HG02970 (cell line): ENCODE measurements around the gene TOM1L2.
"Not testable (repeated sequence)": the region's sequence is repeated elsewhere in the genome, so short reads cannot be mapped to it uniquely, and the experiment has no call there.

Experiments
- ATAC-seq: cut with Tn5 transposase; IDR thresholded peaks from one replicate; pipeline ENCODE4 v1.9.1; 2021; ENCODE audit warnings: mild to moderate bottlenecking, moderate library complexity, moderate number of reproducible peaks; ENCODE audit not compliant: unreplicated experiment, low FRiP score

The TOM1L2 gene

GRCh38 chr17:17947309-17947708, 24.9 kb downstream of the TOM1L2 start:
- ATAC-seq, result no peak

- no peak for ATAC-seq
Observed at GRCh38 chr17:17946093-17946492, 26.1 kb downstream of the TOM1L2 start.

- ATAC-seq, result no peak
Observed at GRCh38 chr17:17944743-17945142, 27.5 kb downstream of the TOM1L2 start.

DNA sequence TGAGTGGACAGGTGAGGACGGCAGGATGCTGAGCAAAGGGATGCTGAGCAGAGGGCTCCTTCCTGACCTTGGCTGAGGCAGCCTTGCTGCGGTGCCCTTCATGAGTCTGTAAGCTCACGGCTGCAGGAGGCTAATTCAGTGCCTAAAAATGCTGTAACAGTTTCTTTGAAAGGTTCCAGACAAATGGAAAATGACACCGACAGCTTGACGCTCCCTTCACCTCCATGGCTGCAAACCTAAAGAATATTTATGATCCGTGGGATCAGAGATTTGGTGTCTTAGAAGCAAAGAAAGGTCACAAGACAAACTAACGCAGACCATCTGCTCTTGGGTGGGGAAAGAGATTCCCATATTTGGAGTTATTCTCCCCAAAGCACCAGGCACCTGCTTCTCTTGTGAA, 28.0 kb downstream of the TOM1L2 start:
- ATAC-seq, result no peak

- ATAC-seq, result no peak
Observed at GRCh38 chr17:17943281-17943984, 28.8 kb downstream of the TOM1L2 start.

DNA sequence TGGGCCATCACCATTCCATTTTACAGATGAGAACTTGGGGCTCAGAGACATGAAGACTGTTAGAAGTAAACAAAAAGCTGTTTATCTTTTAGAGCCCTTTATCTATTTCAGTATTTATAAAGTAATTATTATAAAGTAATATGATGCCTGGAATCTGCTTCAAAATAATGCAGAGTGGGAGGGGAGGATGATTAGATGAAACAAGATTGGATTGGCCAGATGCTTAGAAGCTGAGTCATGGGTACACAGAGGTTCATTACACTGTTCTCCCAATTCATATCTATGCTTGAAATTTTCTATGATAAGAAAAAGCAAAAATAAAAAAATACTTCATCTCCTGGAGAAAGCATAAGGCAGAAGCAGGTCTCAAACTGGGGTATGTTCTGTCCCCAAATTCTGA, 29.4 kb downstream of the TOM1L2 start:
- no peak for ATAC-seq

GRCh38 chr17:17941015-17941414, 31.2 kb downstream of the TOM1L2 start:
- ATAC-seq, result no peak

- ATAC-seq, result no peak
Observed at GRCh38 chr17:17940441-17940911, 31.7 kb downstream of the TOM1L2 start.

- ATAC-seq, result not testable (repeated sequence)
Observed at GRCh38 chr17:17939941-17940340, 32.3 kb downstream of the TOM1L2 start.

- no peak for ATAC-seq
Observed at GRCh38 chr17:17938388-17939107, 33.7 kb downstream of the TOM1L2 start.

- no peak for ATAC-seq
Observed at GRCh38 chr17:17937958-17938357, 34.2 kb downstream of the TOM1L2 start.

- ATAC-seq, result no peak
Observed at GRCh38 chr17:17937201-17937853, 34.9 kb downstream of the TOM1L2 start.

GRCh38 chr17:17935321-17936271, 36.6 kb downstream of the TOM1L2 start:
- no peak for ATAC-seq

DNA sequence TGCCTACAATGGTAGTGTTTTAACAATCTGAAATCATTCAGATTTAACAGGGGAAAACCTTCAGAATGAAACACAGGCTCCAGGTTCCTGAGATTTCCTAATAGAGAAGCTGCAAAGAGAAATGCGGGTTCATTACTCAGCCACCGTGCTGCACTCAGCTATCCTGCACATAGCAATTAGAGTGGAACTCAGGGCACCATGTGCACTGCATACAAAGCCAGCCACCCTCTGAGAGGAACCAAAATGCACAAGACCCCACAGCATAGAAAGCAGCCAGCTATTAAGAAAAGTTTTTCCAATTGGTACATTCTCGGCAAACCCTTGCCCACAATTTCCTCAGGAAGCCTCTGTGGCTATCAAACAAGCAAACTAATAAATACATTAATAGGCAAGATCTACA, 37.4 kb downstream of the TOM1L2 start:
- ATAC-seq, result no peak

- no peak for ATAC-seq
Observed at GRCh38 chr17:17934214-17934613, 38.0 kb downstream of the TOM1L2 start.

- ATAC-seq, result no peak
Observed at GRCh38 chr17:17933775-17934174, 38.4 kb downstream of the TOM1L2 start.

- no peak for ATAC-seq
Observed at GRCh38 chr17:17931159-17931558, 41.0 kb downstream of the TOM1L2 start.

GRCh38 chr17:17930674-17931073, 41.5 kb downstream of the TOM1L2 start:
- no peak for ATAC-seq

DNA sequence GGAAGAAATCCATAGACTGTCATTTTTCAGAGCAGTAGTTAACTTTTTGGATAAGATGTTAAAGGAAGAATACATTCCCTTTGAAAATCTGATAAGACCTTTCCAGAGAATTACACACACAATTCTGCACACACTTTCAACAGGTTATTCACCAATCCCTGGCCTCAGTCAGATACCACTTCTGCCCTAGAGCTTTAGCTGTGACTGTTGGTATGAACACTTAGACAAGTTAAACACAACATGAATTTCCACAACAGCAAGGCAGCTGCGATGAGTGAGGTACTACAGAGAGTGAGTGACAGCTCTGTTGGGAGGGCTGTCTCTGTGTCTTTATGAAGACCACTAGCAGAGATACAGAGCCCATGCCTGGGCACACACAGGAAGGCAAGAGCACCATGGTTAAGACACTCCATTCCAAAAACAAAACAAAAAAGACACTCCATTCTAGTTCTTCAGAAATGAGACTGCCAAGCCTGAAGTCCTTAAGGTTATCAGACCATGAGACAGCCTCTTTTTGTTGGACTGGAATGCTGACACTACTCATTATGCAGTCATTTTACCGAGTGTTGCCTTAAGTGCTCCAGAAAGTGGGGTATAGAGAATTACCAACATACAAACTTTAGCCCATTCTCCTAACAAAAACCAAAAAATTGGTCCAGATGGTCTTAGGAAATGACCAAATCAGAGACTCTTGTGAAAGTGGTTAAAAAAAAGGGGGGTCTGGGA, 42.4 kb downstream of the TOM1L2 start:
- ATAC-seq, result no peak
